ENCODE results near the gene TBCA.

Gene TBCA

GRCh38 chr5:77707791-77708190, 68.3 kb downstream of the TBCA start:
- no peak for DNase-seq

GRCh38 chr5:77699569-77699968, 76.6 kb downstream of the TBCA start:
- peak; percentile 17 for DNase-seq

GRCh38 chr5:77698920-77699319, 77.2 kb downstream of the TBCA start:
- no peak for DNase-seq

- DNase-seq = no peak
Observed at GRCh38 chr5:77697692-77698091, 78.4 kb downstream of the TBCA start.

GRCh38 chr5:77696120-77696519, 80.0 kb downstream of the TBCA start:
- DNase-seq = no peak

- DNase-seq = no peak
Observed at GRCh38 chr5:77693913-77694312, 82.2 kb downstream of the TBCA start.

GRCh38 chr5:77683171-77683732, 92.9 kb downstream of the TBCA start:
- no peak for DNase-seq

- no peak for DNase-seq
Observed at GRCh38 chr5:77670526-77670925, 105.6 kb downstream of the TBCA start.

- no peak for DNase-seq
Observed at GRCh38 chr5:77669677-77670076, 106.5 kb downstream of the TBCA start.

GRCh38 chr5:77663090-77663863, 112.9 kb downstream of the TBCA start:
- no peak for DNase-seq

- no peak for DNase-seq
Observed at GRCh38 chr5:77662635-77663034, 113.5 kb downstream of the TBCA start.

GRCh38 chr5:77658662-77659061, 117.5 kb downstream of the TBCA start:
- no peak for DNase-seq

- no peak for DNase-seq
Observed at GRCh38 chr5:77651343-77651742, 124.8 kb downstream of the TBCA start.

- DNase-seq = no peak
Observed at GRCh38 chr5:77650686-77651085, 125.5 kb downstream of the TBCA start.

GRCh38 chr5:77649776-77650175, 126.4 kb downstream of the TBCA start:
- no peak for DNase-seq

GRCh38 chr5:77645995-77646639, 130.0 kb downstream of the TBCA start:
- no peak for DNase-seq

GRCh38 chr5:77645158-77645994, 130.8 kb downstream of the TBCA start:
- DNase-seq = peak; percentile 76

GRCh38 chr5:77644371-77645157, 131.6 kb downstream of the TBCA start:
- DNase-seq = no peak

- no peak for DNase-seq
Observed at GRCh38 chr5:77643654-77644370, 132.3 kb downstream of the TBCA start.

GRCh38 chr5:77642738-77643653, 133.1 kb downstream of the TBCA start:
- no peak for DNase-seq
